Stimulated activated CD4-positive, alpha-beta T cell treated with anti-CD3 and anti-CD28 coated beads, TNF-alpha, amount 100 ng/mL, for 4 hours (primary cell): ENCODE data around the gene CHD5.

Experiments
- DNase-seq, 3 experiments: peaks; one replicate each; pipeline ENCODE4 v3.0.0-alpha.2; 2020; ENCODE audit warnings: low read depth in 3 of 3

CHD5 gene

DNA sequence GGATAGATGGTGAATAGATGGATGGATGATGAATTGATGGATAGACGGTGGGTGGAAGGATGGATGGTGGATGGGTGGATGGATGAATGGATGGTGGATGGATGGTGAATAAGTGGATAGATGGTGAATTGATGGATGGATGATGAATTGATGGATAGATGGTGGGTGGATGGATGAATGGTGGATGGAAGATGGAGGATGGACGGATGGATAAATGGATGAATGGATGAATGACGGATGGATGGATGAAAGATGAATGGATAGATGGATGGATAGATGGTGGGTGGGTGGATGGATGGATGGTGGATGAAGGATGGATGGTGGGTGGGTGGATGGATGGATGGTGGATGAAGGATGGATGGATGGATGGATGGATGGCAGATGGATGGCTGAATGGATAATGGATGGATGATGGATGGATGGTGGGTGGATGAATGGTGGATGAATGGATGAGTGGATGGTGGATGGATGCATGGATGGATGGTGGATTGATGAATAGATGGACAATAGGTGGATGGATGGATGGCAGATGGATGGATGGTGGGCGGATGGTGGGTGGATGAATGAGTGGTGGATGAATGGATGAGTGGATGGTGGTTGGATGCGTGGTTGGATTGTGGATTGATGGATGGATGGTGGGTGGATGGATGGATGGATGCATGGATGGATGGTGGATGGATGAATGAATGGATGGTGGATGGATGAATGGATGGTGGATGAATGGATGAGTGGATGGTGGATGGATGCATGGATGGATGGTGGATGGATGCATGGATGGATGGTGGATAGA is 5.3 kb downstream of the CHD5 start:
- DNase-seq: no peak

- no peak for DNase-seq
Measured at GRCh38 chr1:6172549-6172948, 7.6 kb downstream of the CHD5 start.

- DNase-seq: no peak
Measured at GRCh38 chr1:6171548-6172124, 8.5 kb downstream of the CHD5 start.

- no peak for DNase-seq
Measured at GRCh38 chr1:6170742-6171201, 9.3 kb downstream of the CHD5 start.

- DNase-seq: no peak
Measured at GRCh38 chr1:6170116-6170741, 9.9 kb downstream of the CHD5 start.

DNA sequence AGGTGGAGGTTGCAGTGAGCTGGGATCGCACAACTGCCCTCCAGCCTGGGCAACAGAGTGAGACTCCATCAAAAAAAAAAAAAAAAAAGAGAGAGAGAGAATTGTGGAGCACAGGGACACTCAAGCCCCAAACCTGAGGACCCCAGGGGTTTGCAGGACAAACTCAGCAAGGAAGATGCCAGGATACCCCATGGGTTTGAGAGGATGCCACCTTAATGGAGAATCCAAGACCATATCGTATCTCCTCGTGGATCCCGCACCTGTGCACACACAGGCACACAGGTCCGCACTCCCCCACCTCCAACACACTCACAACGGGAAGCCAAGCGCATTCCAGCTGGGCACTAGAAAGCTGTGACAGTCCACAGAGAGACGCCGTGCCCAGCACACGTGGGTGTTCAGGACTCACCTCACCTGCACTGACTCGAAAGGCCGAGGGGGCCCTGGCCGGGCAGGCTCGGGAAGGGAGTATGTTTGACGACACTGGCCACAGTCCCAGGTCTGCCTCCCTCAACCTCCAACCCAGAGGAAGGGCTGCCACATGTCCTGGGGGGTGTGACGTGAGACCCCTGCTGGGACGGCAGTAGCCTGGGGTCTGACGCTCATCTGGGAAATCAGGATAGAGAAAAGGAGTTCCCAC is 11.1 kb downstream of the CHD5 start:
- DNase-seq: no peak

DNA sequence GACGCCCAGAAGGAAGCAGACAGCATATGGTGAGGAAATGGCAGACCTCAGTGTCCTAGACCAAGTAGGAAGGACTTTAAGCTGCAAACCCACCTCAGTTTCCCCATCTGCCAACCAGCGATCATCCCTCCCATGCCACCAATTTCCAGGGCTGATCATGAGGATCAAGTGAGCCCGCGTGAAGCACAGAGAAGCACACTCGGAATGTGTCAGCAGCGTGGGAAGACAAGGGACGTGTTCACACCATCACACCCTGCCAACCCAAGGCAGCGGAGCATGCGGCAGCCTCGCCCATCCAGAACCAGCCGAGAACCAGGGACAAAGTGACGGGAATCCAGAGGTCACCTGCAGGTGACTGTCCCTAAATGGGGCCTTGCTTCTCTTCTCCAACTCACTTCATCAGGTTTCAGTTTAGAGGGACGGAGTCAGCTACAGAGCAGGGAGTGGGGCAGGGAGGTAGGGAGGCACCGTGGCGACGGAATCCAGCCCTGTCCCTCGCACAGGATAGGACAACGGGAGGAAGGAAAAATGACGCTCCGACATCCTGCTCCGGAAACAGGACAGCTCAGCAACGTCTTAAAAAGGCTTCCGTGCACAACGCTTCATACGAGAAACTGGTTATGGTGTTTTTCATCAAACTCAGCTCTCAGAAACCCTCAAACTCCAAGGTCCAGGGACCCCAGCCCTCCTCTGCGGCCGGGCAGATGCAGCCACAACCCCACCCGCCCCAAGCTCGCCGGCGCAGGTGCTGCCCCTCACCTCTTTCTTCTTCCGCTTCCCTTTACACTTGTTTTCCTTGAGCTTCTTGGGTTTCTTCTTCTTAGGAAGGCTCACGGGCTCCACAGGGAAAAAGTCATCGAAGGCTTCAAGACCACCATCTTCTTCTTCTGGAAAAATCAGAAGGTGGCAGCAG is 12.5 kb downstream of the CHD5 start:
- no peak for DNase-seq

DNA sequence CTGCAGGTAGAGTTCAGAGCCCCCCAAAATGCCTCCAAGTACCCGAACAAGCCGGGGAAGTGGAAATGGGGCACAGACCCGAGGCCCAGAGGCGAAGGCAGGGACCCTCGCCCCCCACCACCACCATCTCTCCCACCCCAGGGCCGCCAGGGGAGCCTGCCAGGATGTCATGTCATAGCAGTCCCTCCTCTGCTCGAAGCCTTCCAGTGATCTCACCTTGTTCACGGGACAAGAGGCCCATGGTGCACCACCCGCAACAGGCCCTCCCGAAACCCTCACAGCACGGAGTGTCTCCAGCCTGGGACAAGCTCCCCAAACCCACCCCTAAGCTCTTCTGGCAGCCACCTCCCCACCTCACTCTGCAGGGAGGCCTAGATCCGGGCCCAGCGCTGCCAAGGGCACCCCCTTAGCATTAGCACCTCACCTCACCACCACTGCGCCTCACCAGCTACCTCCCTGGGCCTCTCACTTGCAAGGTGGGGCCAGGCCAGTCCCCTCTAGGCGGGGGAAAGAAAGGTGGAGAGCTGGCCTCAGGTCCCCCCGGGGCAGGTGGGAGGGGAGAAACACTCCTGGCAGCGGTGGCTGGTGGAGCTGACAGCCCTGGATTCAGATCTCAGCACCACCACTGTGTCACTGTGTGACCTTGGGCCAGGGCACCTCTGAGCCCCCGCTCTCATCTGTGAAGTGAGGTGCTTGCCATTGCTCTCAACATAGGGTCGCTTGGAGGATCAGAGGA is 13.3 kb downstream of the CHD5 start:
- DNase-seq: no peak

GRCh38 chr1:6166221-6166620 is 13.9 kb downstream of the CHD5 start:
- DNase-seq: no peak

GRCh38 chr1:6165441-6165985 is 14.6 kb downstream of the CHD5 start:
- no peak for DNase-seq

DNA sequence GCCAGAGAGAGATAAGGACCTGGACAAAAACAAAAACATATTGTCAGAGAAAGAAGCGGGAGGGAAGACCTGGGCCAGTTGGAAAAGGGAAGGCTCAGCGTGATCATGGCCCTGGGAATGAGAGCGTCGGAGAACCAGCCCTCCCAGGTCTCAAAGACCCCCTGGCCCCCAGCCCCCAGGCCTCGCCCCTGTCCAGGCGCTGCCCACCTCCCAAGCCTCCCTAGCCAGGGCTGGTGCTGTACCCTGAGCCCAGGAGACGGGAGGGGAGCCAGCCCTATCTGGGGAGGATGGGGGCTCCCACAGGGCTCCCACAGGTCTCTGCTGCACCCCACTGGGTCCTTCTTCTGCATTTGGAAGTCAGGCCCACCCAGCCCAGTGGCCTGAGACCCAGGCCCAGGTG is 15.1 kb downstream of the CHD5 start:
- no peak for DNase-seq

DNA sequence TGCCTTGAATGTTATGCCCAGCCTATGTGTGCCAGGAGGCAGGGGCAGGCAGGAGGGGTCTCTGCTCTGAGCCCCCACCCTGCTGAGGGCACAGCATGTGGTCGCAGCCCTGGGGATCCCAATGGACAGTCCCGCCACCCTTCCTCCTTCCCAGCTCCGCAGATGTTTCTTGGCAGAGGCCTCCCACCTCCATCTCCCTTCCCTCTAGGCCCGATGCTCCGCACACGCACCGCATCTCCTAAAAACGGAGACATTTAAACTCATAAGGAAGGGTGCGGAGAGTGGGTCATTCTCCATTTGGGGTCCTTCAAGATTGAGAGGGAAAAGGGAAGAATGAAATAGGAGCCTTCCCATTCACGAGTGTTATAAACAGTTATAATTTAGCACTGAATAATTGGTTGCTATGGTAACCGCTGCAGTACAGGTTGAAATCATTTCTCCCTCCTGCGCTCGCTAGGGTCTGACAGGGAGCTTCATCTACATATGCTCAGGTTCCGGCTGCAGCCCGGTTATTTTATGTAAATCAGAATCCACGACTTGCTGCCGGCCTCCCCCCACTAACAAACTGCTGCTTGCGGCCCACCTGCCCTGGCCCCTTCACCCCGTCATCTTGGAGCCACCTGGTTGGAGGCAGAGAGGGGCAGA is 16.0 kb downstream of the CHD5 start:
- DNase-seq: no peak

- DNase-seq: no peak
Measured at GRCh38 chr1:6163191-6163972, 16.7 kb downstream of the CHD5 start.

GRCh38 chr1:6162773-6163172 is 17.3 kb downstream of the CHD5 start:
- DNase-seq: no peak

DNA sequence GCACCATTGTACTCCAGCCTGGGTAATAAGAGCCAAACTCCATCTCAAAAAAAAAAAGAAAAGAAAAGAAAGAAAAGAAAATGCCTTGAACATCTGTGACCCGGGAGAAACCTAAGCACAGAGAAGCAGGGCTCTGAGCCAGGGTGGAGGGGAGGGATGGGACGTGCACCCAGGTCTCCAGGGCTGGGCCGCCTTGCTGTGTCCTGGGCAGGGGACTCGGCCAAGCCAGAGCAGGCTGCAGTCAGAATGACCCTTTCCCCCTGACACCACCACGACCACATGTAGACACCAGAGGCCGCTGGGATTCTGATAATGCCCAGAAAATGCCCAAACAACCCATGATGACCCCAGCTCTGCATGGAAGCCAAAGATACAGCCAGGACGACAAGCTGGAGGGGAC is 17.8 kb downstream of the CHD5 start:
- DNase-seq: no peak

DNA sequence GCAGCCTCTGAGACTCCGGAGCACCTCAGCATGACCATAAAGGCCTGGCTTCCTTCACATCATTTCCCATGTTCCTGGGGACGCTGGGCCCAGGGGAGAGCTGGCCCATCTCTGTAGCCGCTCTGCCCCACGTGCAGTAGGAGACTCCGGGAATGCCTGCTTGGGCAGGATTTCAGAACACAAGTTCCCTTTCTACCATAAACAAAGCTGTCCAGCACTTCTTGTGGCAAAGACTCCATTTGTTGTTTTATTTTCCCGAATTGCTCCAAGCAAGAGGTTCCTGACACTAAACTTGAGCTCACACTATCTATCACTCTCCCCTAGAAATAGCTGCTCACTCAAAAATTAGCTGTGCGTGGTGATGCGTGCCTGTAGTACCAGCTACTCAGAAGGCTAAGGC is 21.9 kb downstream of the CHD5 start:
- DNase-seq: no peak

DNA sequence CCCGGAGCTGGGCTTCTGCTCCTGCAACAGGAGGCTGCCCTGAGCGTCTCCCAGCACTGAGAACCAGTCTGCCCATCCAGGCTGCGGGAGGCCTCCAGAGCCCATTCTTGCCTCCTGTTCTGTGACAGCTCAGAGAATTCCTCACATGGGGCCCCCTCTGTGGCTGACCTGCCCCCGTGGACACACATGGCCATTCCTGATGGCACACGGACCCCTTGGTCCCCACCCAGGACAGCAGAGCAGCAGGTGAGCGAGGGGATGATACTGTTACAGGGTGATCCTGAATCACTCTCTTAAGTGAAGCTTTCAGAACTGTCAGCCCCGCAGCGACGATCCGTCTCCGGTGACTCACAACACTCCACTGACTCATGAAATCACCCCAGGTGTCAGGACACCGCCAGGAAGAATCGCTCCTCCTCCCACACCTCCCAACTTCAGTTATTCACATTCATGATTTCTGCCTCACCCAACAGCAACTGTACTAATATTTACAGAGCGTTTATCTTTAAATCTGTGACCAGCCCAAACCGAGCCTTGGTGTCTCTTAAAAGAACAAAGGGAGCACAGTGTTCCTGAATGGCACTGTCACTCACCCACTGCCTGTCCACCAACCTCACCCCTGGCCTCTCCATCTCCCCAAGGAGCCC is 22.5 kb downstream of the CHD5 start:
- no peak for DNase-seq

DNA sequence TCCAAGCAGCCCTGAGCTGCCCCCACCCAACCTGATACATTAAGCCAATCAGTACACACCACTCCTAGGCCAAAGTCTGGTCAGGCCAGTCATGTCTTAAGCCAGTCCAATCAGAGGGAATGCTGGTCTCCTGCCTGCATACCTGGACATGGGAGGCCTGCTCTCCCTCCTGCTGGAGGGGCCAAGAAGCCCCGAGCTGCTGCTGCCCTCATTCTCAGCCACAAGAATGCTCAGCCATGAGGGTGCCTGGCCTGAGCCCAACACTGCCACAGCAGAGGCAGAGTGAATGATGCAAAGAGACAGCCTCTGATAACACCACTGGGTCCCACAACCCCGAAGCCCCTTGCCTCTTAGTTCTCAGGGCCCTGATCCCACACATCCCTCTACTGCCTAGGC is 23.0 kb downstream of the CHD5 start:
- DNase-seq: no peak
